Lung (tissue), 12 donors: ENCODE measurements around the gene SLC28A1. TPM values are rescaled to one million over a fixed set of nuclear protein-coding genes. Genes with fewer than 3 reads are reported as not detected.
A peak's percentile ranks its signal among the peaks of the same experiment; 100 is the strongest.
"Not testable (repeated sequence)": the region's sequence is repeated elsewhere in the genome, so short reads cannot be mapped to it uniquely, and the experiment has no call there.

ENCODE experiments used
- ATAC-seq: fragments of 200-7000 bp; cut with Tn5 transposase; one replicate; pipeline ENCODE4 v1.9.1; 2020; ENCODE audit warnings: moderate number of reproducible peaks; ENCODE audit not compliant: insufficient read depth, low FRiP score
- DNase-seq, 3 donors: peaks; one replicate each; pipeline ENCODE4 v3.0.0-alpha.2; 2013 to 2017
- H3K27ac ChIP-seq, 2 donors: one replicate each; pipeline ENCODE4 v1.5.1; 2013; ENCODE audit warnings: mild to moderate bottlenecking in 2 of 2, moderate library complexity in 2 of 2, control low read depth in 1 of 2, inconsistent platforms in 1 of 2, low read depth in 1 of 2, low read length in 1 of 2
- H3K27me3 ChIP-seq, 3 donors: one replicate each; pipeline ENCODE4 v1.5.1; 2013; ENCODE audit warnings: low read length in 2 of 3; ENCODE audit not compliant: control insufficient read depth in 3 of 3, insufficient read depth in 3 of 3
- H3K36me3 ChIP-seq, 4 donors: one replicate each; pipeline ENCODE4 v1.5.1; 2013; ENCODE audit warnings: low read length in 4 of 4, mild to moderate bottlenecking in 1 of 4, moderate library complexity in 1 of 4; ENCODE audit not compliant: control insufficient read depth in 4 of 4, insufficient read depth in 4 of 4
- H3K4me1 ChIP-seq, 5 donors: one replicate each; pipeline ENCODE4 v1.5.1; 2013; ENCODE audit warnings: low read length in 5 of 5, mild to moderate bottlenecking in 2 of 5, moderate library complexity in 1 of 5; ENCODE audit not compliant: control insufficient read depth in 5 of 5, insufficient read depth in 5 of 5
- H3K4me3 ChIP-seq: one replicate; pipeline ENCODE4 v1.5.1; 2013; ENCODE audit warnings: mild to moderate bottlenecking, control low read depth, moderate library complexity
- H3K9ac ChIP-seq, 2 donors: one replicate each; pipeline ENCODE4 v1.5.1; 2013; ENCODE audit warnings: low read length in 2 of 2, control low read depth in 1 of 2; ENCODE audit not compliant: insufficient read depth in 1 of 2
- H3K9me3 ChIP-seq, 4 donors: one replicate each; pipeline ENCODE4 v1.5.1; 2013; ENCODE audit warnings: low read length in 3 of 4, mild to moderate bottlenecking in 1 of 4, moderate library complexity in 1 of 4; ENCODE audit not compliant: control insufficient read depth in 4 of 4, insufficient read depth in 3 of 4
- CTCF ChIP-seq: IDR thresholded peaks from 2 replicates; pipeline ENCODE4 v1.5.1; 2012; ENCODE audit warnings: mild to moderate bottlenecking; ENCODE audit errors: control extremely low read depth, extremely low read depth
- WGBS, 2 donors: extraction: QIAGEN DNeasy Blood & Tissue Kit; methylation state at CpG; one replicate each; pipeline ENCODE4 v1.1.7; 2013; 5-methylcytosine and 5-hydroxymethylcytosine counted together
- polyA plus RNA-seq, 2 donors: library from polyadenylated mRNA; stranded (reverse); fragments of 200-250 nt; gene quantifications; one replicate each; pipeline ENCODE4 v1.2.1, GENCODE V29; 2013
- total RNA-seq, 2 donors: library from RNA; depleted of rRNA in 1 of 2; stranded (reverse); fragments of >200 nt in 1 of 2; gene quantifications; one replicate each; pipeline ENCODE4 v1.2.1, GENCODE V29; 2014 to 2021
- donor health status: control.
- donor health status: control.
- donor health status: Bipolar disorder and iron deficiency.
- donor health status: healthy.
- donor health status: DM: yes; HTN: yes; CAD: no.

Gene SLC28A1
- total and polyA plus RNA-seq, 4 donors = 0.06 TPM; not detected in 3

- Histone ChIP-seq H3K9ac (no peak overlapping the region), H3K4me1 (peaks cover 0 to 6% (median 0%) of the 10 kb centered on the region in 5 donors), H3K9me3 (no peaks in the 10 kb centered on the region), H3K36me3 (no peaks in the 10 kb centered on the region), H3K27ac (no peak overlapping the region), H3K4me3 (no peak overlapping the region), H3K27me3 (no peaks in the 10 kb centered on the region)
- WGBS, 2 donors = 96 to 97% methylated on average over 2 of the region's 2 CpGs
- TF ChIP-seq CTCF = no peak
- ATAC-seq (no peak), DNase-seq (no peak)
Measured at GRCh38 chr15:84919106-84919667, 34.7 kb downstream of the SLC28A1 start.

DNA sequence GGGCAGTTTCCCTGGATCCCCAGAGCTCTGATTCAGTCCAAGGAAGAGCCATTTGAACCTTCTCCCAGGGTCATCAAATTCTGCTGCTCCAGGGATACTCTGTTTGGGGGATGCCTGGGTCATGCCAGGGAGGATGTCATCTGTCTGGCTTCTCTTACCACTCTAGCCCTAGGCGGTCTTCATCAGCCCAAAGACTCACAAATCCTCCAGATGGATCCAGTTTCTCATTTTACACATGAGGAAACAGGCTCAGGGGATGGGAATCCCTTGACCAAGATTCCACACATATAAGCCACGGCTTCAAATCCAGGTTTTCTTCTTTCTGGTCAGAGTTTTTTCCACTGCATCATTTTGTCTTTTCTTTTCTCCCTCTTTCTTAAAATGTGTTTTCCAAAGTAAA, 36.7 kb downstream of the SLC28A1 start:
- Histone ChIP-seq H3K27me3 (no peaks in the 10 kb centered on the region), H3K4me1 (peaks cover 0 to 5% (median 0%) of the 10 kb centered on the region in 5 donors), H3K36me3 (no peaks in the 10 kb centered on the region), H3K4me3 (no peak overlapping the region), H3K9ac (no peak overlapping the region), H3K27ac (no peak overlapping the region), H3K9me3 (no peaks in the 10 kb centered on the region)
- DNase-seq (no peak), ATAC-seq (no peak)
- 83 to 96% methylated on average over 2 of the region's 2 CpGs for WGBS, 2 donors
- no peak for TF ChIP-seq CTCF

GRCh38 chr15:84922530-84922929, 38.1 kb downstream of the SLC28A1 start:
- H3K9ac ChIP-seq = no peak overlapping the region
- no peaks in the 10 kb centered on the region for H3K36me3 ChIP-seq
- ATAC-seq = no peak
- no peaks in the 10 kb centered on the region for H3K27me3 ChIP-seq
- H3K27ac ChIP-seq = peak overlapping the region in 1 of 2 donors; percentile 20
- H3K9me3 ChIP-seq = no peaks in the 10 kb centered on the region
- no peak for DNase-seq
- peaks cover 0 to 5% (median 0%) of the 10 kb centered on the region in 5 donors for H3K4me1 ChIP-seq
- H3K4me3 ChIP-seq = no peak overlapping the region
- TF ChIP-seq CTCF = no peak
- WGBS, 2 donors = 94 to 95% methylated on average over 13 of the region's 13 CpGs

DNA sequence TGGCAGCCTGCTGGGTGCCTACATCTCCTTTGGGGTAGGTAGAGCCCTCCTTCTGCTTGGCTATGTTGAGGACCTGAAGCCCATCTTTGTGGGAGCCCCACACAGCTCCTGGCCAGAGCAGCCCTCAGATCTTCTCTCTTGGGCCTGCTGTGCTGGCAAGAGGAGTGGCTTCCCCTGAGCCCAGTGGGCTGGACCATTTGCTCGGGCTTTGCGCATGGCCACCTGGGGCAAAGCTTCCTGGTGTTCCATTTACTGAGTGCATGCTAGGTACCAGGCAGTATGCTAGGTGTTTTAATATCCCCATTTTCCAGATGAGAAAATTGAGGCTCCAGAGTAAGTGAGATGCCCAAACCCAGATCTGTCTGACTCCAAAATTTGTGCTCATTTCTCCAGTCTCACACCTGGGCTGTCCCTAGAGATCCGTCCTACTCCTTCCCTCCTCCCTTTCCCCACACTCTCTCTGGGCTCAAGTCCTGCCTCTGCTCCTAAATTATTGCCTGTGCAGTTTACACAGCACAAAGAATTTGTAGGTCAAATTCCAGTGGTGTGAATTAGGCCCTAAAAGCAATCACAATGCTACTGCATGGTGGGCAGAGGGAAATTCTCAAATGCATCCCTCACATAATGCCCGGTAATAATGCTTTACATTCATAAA, 39.7 kb downstream of the SLC28A1 start:
- no peak overlapping the region for H3K27ac ChIP-seq
- DNase-seq = no peak
- 76 to 88% methylated on average over 4 of the region's 4 CpGs for WGBS, 2 donors
- H3K4me1 ChIP-seq = peaks cover 0 to 5% (median 3%) of the 10 kb centered on the region in 5 donors
- no peaks in the 10 kb centered on the region for H3K9me3 ChIP-seq
- H3K36me3 ChIP-seq = no peaks in the 10 kb centered on the region
- H3K27me3 ChIP-seq = no peaks in the 10 kb centered on the region
- H3K4me3 ChIP-seq = no peak overlapping the region
- no peak for TF ChIP-seq CTCF
- no peak overlapping the region for H3K9ac ChIP-seq
- no peak for ATAC-seq

- DNase-seq = peak in 2 of 3 donors; percentile 46 to 52
- 73 to 74% methylated on average over 17 of the region's 17 CpGs for WGBS, 2 donors
- H3K4me1 ChIP-seq, H3K36me3 ChIP-seq, H3K27ac ChIP-seq, H3K9ac ChIP-seq, H3K9me3 ChIP-seq, H3K4me3 ChIP-seq, H3K27me3 ChIP-seq, ATAC-seq: not testable (repeated sequence)
Measured at GRCh38 chr15:84924821-84925569, 40.5 kb downstream of the SLC28A1 start.
